Lower lobe of right lung (tissue), 2 donors: ENCODE data around the gene RARS1. TPM values are rescaled to one million over a fixed set of nuclear protein-coding genes. Genes with fewer than 3 reads are reported as not detected.

Experiments
- ATAC-seq, 2 donors: fragments of 200-7000 bp; cut with Tn5 transposase; one replicate each; pipeline ENCODE4 v1.9.1; 2020 to 2022; ENCODE audit warnings: mild to moderate bottlenecking in 2 of 2, moderate library complexity in 2 of 2
- DNase-seq: peaks from one replicate; pipeline ENCODE4 v3.0.0-alpha.2; 2020
- H3K27ac ChIP-seq: fragments of 200-600 bp; one replicate; pipeline ENCODE4 v1.8.0; 2022
- H3K27me3 ChIP-seq: fragments of 200-600 bp; one replicate; pipeline ENCODE4 v1.8.0; 2022; ENCODE audit warnings: low read depth
- H3K36me3 ChIP-seq: fragments of 200-600 bp; one replicate; pipeline ENCODE4 v1.8.0; 2022; ENCODE audit warnings: mild to moderate bottlenecking
- H3K4me1 ChIP-seq: fragments of 200-600 bp; one replicate; pipeline ENCODE4 v1.8.0; 2022
- H3K4me3 ChIP-seq: fragments of 200-600 bp; one replicate; pipeline ENCODE4 v1.8.0; 2022; ENCODE audit warnings: mild to moderate bottlenecking
- H3K9me3 ChIP-seq: fragments of 200-600 bp; one replicate; pipeline ENCODE4 v1.8.0; 2022
- CTCF ChIP-seq: fragments of 200-600 bp; IDR thresholded peaks from one replicate; pipeline ENCODE4 v1.8.0; 2022; ENCODE audit warnings: antibody characterized with exemption, mild to moderate bottlenecking
- intact Hi-C: fragments of 100-400 bp; cut with DNase I; formaldehyde crosslinking; loops from one replicate; pipeline ENCODE4 v1.11.0; 2022
- total RNA-seq: library from RNA; stranded (reverse); fragmentation: NEBNext Ultra II Directional; extraction: Animal tissue kit (Norgen Biotek cat#: 25700); gene quantifications from one replicate; pipeline ENCODE4 v1.2.1, GENCODE V29; 2021
- donor health status: DM: no; HTN: yes; CAD: no; lungs with severe emphysema.

Gene RARS1
- total RNA-seq, 1 donor from 2014 or later, result 55.2 TPM

- Histone ChIP-seq H3K9me3 (no peaks in the 10 kb centered on the region), H3K27ac (no peak overlapping the region), H3K36me3 (no peaks in the 10 kb centered on the region), H3K27me3 (no peaks in the 10 kb centered on the region), H3K4me1 (no peaks in the 10 kb centered on the region), H3K4me3 (no peak overlapping the region)
- intact Hi-C loops, result no loop called here
- DNase-seq (no peak), ATAC-seq (no peak)
- no peak for TF ChIP-seq CTCF
These were observed 5.7 kb upstream of the RARS1 start for GRCh38 chr5:168480601-168481000.

GRCh38 chr5:168481330-168481788 is 4.9 kb upstream of the RARS1 start:
- DNase-seq, result no peak
- Histone ChIP-seq H3K4me1 (no peaks in the 10 kb centered on the region), H3K36me3 (no peaks in the 10 kb centered on the region), H3K27me3 (no peaks in the 10 kb centered on the region), H3K9me3 (no peaks in the 10 kb centered on the region), H3K4me3 (no peak overlapping the region), H3K27ac (no peak overlapping the region)
- intact Hi-C loops, result no loop called here
- ATAC-seq, result no peak
- no peak for TF ChIP-seq CTCF

GRCh38 chr5:168482361-168482760 is 3.9 kb upstream of the RARS1 start:
- no peak overlapping the region for H3K27ac ChIP-seq
- H3K4me3 ChIP-seq, result no peak overlapping the region
- no peaks in the 10 kb centered on the region for H3K36me3 ChIP-seq

DNA sequence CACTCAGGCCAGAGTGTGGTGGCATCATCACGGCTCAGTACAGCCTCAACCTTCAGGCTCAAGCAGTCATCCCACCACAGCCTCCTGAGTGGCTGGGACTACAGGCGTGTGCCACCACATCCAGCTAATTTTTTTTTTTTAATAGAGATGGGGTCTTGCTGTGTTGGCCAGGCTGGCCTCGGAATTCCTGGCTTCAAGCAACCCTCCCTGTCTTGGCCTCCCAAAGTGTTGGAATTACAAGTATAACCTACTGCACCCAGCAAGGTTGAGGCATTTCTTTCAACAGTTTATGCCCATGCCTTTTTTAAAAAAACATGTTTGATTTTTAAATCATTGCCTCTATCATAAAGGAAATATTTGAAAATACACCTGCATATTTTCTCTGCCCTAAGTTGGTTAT is 2.8 kb downstream of the RARS1 start:
- H3K27ac ChIP-seq, result no peak overlapping the region
- H3K9me3 ChIP-seq, result no peaks in the 10 kb centered on the region
- ATAC-seq (no peak), DNase-seq (no peak)
- no peak for TF ChIP-seq CTCF
- intact Hi-C loops, result no loop called here
- H3K27me3 ChIP-seq, result no peaks in the 10 kb centered on the region
- no peak overlapping the region for H3K4me3 ChIP-seq
- peaks cover 62% of the 10 kb centered on the region for H3K36me3 ChIP-seq
- peaks cover 13% of the 10 kb centered on the region for H3K4me1 ChIP-seq

More at GRCh38 chr5:168482361-168482760, 3.9 kb upstream of the RARS1 start:
- no peaks in the 10 kb centered on the region for H3K27me3 ChIP-seq
- no peaks in the 10 kb centered on the region for H3K9me3 ChIP-seq
- intact Hi-C loops, result no loop called here
- no peak for TF ChIP-seq CTCF
- no peak for ATAC-seq
- peaks cover 5% of the 10 kb centered on the region for H3K4me1 ChIP-seq
- DNase-seq, result no peak

- Histone ChIP-seq H3K27ac (no peak overlapping the region), H3K4me3 (no peak overlapping the region), H3K4me1 (no peaks in the 10 kb centered on the region), H3K9me3 (no peaks in the 10 kb centered on the region), H3K36me3 (peaks cover 100% of the 10 kb centered on the region), H3K27me3 (no peaks in the 10 kb centered on the region)
- no peak for ATAC-seq
- TF ChIP-seq CTCF, result no peak
- no peak for DNase-seq
- intact Hi-C loops, result no loop called here
These were observed 7.8 kb downstream of the RARS1 start for GRCh38 chr5:168494057-168494555.
